ENCODE results near the gene SMLR1.

- TF ChIP-seq CTCF (IDR thresholded peaks at IDR 0.05 in 2 of 3, conservative IDR thresholded peaks at IDR 0.05 in 1 of 3; ENCODE audit: borderline replicate concordance in 1 of 3, insufficient read depth in 1 of 3, low read depth in 2 of 3, low read length in 2 of 3), result no peak
- no peak for TF ChIP-seq ZNF274 (IDR thresholded peaks at IDR 0.05; ENCODE audit: low read depth, low read length)
- no peak for TF ChIP-seq EZH2 (IDR thresholded peaks at IDR 0.05)
- TF ChIP-seq ATF3 (IDR thresholded peaks at IDR 0.05), result no peak
- TF ChIP-seq MAX (IDR thresholded peaks at IDR 0.05), result no peak
- TF ChIP-seq POLR2AphosphoS5 (IDR thresholded peaks at IDR 0.05; ENCODE audit: low read depth, low read length), result no peak
- no peak for TF ChIP-seq SIN3A (IDR thresholded peaks at IDR 0.05; ENCODE audit: low read depth)
- no peak for TF ChIP-seq RAD21 (IDR thresholded peaks at IDR 0.05; ENCODE audit: low read depth)
- no peak for TF ChIP-seq FOSL1 (IDR thresholded peaks at IDR 0.05; ENCODE audit: low read depth)
- no peak for TF ChIP-seq POLR2A (IDR thresholded peaks at IDR 0.05; ENCODE audit: borderline replicate concordance, extremely low read depth, insufficient read depth, insufficient read length)
- no peak for TF ChIP-seq CEBPB (IDR thresholded peaks at IDR 0.05; ENCODE audit: low read depth)
- TF ChIP-seq REST (IDR thresholded peaks at IDR 0.05; ENCODE audit: low read depth), result no peak
These were observed 14.0 kb downstream of the SMLR1 start for GRCh38 chr6:130841128-130841728.

Data from HCT116 (cell line).